Bronchial epithelial cell (primary cell): ENCODE measurements around the gene SEPTIN8. TPM values are rescaled to one million over a fixed set of nuclear protein-coding genes. Genes with fewer than 3 reads are reported as not detected.

Experiments used
- DNase-seq: peaks from one replicate; pipeline ENCODE4 v3.0.0-alpha.2; 2010; ENCODE audit warnings: low read depth
- FAIRE-seq: peaks from 2 replicates; lab custom pipeline; 2011; peaks lifted over from hg19 to GRCh38; lab: Jason Lieb, UNC
- H3K27me3 ChIP-seq: 2 replicates; pipeline ENCODE4 v1.5.1; 2011; ENCODE audit warnings: low read length; ENCODE audit not compliant: control insufficient read depth, insufficient read depth
- H3K36me3 ChIP-seq: 2 replicates; pipeline ENCODE4 v1.5.1; 2011; ENCODE audit warnings: low read length; ENCODE audit not compliant: control insufficient read depth, insufficient read depth
- H3K4me3 ChIP-seq: 2 replicates; pipeline ENCODE4 v1.5.1; 2011; ENCODE audit warnings: mild to moderate bottlenecking, low read depth, low read length, control low read depth
- total RNA-seq: library from RNA; depleted of rRNA; stranded (reverse); fragments of >200 nt; gene quantifications from 2 replicates; pipeline ENCODE4 v1.2.1, GENCODE V29; 2014
- TF ChIP-seq, protein P1 (sequence below): IDR thresholded peaks from 2 replicates; pipeline ENCODE4 v1.5.1; 2011; ENCODE audit warnings: mild to moderate bottlenecking, moderate library complexity, low read length, control low read depth, inconsistent platforms; ENCODE audit not compliant: insufficient read depth, severe bottlenecking

Gene SEPTIN8
- total RNA-seq, 1 donor from 2014 or later, result 22.6 TPM

GRCh38 chr5:132736853-132737833 lies 39.9 kb downstream of the SEPTIN8 start, which contains the start of gene KIF3A:
TSS of gene KIF3A (minus strand) at chr5:132737546. CDS start at chr5:132737419, 127 bp downstream.
- TF ChIP-seq, protein P1, sequence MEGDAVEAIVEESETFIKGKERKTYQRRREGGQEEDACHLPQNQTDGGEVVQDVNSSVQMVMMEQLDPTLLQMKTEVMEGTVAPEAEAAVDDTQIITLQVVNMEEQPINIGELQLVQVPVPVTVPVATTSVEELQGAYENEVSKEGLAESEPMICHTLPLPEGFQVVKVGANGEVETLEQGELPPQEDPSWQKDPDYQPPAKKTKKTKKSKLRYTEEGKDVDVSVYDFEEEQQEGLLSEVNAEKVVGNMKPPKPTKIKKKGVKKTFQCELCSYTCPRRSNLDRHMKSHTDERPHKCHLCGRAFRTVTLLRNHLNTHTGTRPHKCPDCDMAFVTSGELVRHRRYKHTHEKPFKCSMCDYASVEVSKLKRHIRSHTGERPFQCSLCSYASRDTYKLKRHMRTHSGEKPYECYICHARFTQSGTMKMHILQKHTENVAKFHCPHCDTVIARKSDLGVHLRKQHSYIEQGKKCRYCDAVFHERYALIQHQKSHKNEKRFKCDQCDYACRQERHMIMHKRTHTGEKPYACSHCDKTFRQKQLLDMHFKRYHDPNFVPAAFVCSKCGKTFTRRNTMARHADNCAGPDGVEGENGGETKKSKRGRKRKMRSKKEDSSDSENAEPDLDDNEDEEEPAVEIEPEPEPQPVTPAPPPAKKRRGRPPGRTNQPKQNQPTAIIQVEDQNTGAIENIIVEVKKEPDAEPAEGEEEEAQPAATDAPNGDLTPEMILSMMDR, result no peak
- FAIRE-seq (peak; percentile 60), DNase-seq (peak; percentile 95)
- Histone ChIP-seq H3K36me3 (no peaks in the 10 kb centered on the region), H3K27me3 (no peaks in the 10 kb centered on the region), H3K4me3 (peak within 1 kb of the TSS; percentile 82)

DNA sequence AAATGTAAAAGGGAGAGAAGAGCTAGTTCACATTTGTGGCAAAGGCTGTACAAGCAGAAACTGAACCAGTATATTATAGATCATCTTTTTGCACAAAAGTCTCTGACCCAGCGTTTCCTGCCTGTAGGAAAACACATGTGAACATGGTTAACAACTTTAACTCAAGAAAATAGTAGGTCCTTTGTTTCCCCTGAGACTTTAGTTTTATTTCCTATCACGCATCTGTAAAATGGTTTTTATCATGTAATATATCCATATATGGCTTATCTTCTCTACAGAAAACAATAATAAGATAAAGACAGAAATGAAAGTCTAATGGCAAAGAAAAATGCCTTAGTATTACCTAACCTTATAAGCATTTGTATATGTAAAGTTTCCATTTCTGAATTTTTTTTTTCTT lies 42.4 kb downstream of the SEPTIN8 start:
- no peak for DNase-seq
- TF ChIP-seq, protein P1, result no peak
- no peak for FAIRE-seq
- Histone ChIP-seq H3K4me3 (no peak overlapping the region), H3K27me3 (no peaks in the 10 kb centered on the region), H3K36me3 (no peaks in the 10 kb centered on the region)

DNA sequence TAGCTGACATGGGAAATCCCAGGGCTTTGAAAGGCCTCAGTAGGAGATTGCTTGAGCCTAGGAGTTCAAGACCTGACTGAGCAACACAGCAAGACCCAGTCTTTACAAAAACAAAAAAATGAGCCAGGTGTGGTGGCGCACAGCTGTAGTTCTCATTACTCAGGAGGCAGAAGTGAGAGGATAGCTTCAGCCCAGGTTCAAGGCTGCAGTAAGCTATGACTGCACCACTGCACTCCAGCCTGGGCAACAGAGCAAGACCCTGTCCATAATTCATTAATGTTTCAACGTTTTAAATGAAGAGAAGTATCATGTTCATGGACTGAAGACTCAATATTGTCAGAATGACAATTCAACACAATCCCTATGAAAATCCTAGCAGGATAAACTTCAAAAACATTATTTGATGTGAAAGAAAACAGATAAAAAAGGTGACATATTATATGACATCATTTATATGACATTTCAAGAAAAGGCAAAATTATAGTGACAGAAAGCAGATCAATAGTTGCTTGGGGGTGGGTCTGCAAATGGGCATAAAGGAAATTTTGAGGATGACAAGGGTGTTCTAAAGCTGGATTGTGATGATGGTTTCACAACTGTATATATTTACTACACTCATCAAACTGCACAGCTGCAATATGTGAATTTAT lies 43.4 kb downstream of the SEPTIN8 start:
- TF ChIP-seq, protein P1, result no peak

GRCh38 chr5:132729896-132730295 lies 47.1 kb downstream of the SEPTIN8 start:
- TF ChIP-seq, protein P1, result no peak
- DNase-seq (no peak), FAIRE-seq (no peak)
- H3K4me3 ChIP-seq, result no peak overlapping the region
- no peaks in the 10 kb centered on the region for H3K27me3 ChIP-seq
- H3K36me3 ChIP-seq, result no peaks in the 10 kb centered on the region

More for the DNA sequence above, 43.4 kb downstream of the SEPTIN8 start:
- H3K36me3 ChIP-seq, result no peaks in the 10 kb centered on the region
- no peak overlapping the region for H3K4me3 ChIP-seq
- H3K27me3 ChIP-seq, result no peaks in the 10 kb centered on the region
- no peak for FAIRE-seq
- DNase-seq, result no peak

- no peaks in the 10 kb centered on the region for H3K27me3 ChIP-seq
- DNase-seq, result no peak
- H3K36me3 ChIP-seq, result no peaks in the 10 kb centered on the region
- H3K4me3 ChIP-seq, result no peak overlapping the region
- TF ChIP-seq, protein P1, result no peak
- no peak for FAIRE-seq
Measured at GRCh38 chr5:132725745-132726144, 51.3 kb downstream of the SEPTIN8 start.
